Measurements from ENCODE around the gene DNMT3A.

Gene DNMT3A

DNA sequence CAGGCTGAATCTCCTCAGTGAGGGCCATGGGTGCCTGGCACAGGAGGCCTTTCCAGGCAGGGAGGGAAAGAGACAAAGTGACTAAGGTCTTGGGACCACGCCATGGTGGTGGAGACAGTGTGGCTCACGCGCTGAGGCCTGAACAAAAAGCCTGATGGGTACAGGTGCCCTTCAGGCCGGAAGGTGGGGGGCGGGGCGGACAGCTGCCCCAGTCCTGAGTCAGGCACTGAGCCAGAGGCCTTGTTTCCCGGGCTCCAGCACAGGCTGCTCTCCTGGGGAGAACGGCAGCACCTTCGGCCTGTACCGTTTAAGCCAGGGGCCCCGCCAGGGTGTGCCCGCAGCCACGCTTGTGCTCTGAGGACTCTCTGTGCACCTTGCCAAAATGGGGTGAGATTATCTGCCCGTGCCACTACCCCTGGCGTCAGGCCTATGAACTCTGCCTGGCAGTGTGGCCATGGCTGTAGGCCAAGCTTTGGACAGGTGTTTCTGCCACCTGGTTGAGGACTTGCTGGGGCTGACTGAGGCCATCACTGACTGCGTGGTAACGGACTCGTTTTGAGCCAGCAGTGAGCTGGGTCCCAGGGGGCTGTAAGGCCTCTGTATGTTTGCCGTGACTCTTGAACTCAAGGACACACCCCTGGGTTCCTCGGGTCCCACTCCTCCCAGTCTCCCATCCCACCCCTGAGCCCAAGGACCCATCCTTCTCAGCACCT is 31.7 kb upstream of the DNMT3A start:
- no peak overlapping the region for H3K27ac ChIP-seq (ENCODE audit: low read depth, low read length)
- no peaks in the 10 kb centered on the region for H3K9me3 ChIP-seq (ENCODE audit: control insufficient read depth in 5 of 5, low read length in 5 of 5)
- H3K4me3 ChIP-seq (ENCODE audit: low read depth in 1 of 5, low read length in 5 of 5) = no peak overlapping the region
- peaks cover 0 to 21% (median 17%) of the 10 kb centered on the region in 5 donors for H3K4me1 ChIP-seq (ENCODE audit: control insufficient read depth in 5 of 5, insufficient read depth in 5 of 5, low read length in 5 of 5)
- no peaks in the 10 kb centered on the region for H3K36me3 ChIP-seq (ENCODE audit: control insufficient read depth in 5 of 5, insufficient read depth in 5 of 5, low read length in 5 of 5)
- H3K9ac ChIP-seq (ENCODE audit: low read length in 5 of 5) = no peak overlapping the region
- H3K27me3 ChIP-seq (ENCODE audit: control insufficient read depth in 5 of 5, insufficient read depth in 4 of 5, low read length in 5 of 5) = no peaks in the 10 kb centered on the region

DNA sequence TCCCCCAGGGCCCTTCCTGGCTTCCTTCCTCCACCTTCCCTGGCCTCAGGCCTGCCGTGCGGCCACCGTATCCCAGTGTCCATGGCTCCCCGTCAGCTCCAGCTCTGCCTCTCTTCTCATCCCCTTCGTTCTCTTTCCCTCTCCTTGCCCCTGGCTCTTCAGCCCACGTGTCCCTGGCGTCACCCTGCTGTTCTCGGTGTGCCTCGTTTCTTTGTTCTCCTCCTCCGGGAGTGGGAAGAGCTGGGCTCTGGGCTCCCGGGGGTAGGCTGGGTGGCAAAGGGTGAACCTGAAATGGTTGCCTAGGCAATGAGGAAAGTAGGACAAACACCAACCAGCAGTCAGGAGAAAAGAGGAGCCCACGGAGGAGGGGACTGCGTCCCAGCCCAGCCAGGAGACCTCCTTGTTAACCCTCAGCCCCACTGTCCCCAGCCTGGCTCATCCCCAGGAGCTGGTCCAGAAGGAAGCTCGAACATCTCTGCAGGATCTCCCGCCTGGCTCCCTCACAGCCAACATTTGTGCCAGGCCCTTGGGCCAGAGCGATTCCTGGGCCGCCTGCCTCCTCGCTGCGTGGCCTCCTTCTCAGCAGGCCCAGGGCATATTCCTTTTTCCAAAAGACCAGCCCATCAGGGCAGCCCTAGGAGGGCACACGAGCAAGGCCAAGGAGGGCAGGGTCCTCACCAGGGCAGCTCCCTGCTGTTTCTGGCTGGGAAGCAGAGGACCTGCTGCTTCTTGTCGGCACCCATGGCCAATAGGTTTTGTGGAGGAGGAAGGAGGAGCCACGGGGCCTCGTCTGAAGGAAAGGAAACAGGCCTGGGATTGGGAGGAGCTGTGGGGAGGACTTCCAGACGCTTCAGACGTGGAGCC is 30.9 kb upstream of the DNMT3A start:
- Histone ChIP-seq H3K36me3 (ENCODE audit: control insufficient read depth in 5 of 5, insufficient read depth in 5 of 5, low read length in 5 of 5) (no peaks in the 10 kb centered on the region), H3K27me3 (ENCODE audit: control insufficient read depth in 5 of 5, insufficient read depth in 4 of 5, low read length in 5 of 5) (peaks cover 0 to 3% (median 0%) of the 10 kb centered on the region in 5 donors), H3K9ac (ENCODE audit: low read length in 5 of 5) (no peak overlapping the region), H3K9me3 (ENCODE audit: control insufficient read depth in 5 of 5, low read length in 5 of 5) (no peaks in the 10 kb centered on the region), H3K4me3 (ENCODE audit: low read depth in 1 of 5, low read length in 5 of 5) (no peak overlapping the region), H3K4me1 (ENCODE audit: control insufficient read depth in 5 of 5, insufficient read depth in 5 of 5, low read length in 5 of 5) (peaks cover 0 to 15% (median 12%) of the 10 kb centered on the region in 5 donors), H3K27ac (ENCODE audit: low read depth, low read length) (no peak overlapping the region)

DNA sequence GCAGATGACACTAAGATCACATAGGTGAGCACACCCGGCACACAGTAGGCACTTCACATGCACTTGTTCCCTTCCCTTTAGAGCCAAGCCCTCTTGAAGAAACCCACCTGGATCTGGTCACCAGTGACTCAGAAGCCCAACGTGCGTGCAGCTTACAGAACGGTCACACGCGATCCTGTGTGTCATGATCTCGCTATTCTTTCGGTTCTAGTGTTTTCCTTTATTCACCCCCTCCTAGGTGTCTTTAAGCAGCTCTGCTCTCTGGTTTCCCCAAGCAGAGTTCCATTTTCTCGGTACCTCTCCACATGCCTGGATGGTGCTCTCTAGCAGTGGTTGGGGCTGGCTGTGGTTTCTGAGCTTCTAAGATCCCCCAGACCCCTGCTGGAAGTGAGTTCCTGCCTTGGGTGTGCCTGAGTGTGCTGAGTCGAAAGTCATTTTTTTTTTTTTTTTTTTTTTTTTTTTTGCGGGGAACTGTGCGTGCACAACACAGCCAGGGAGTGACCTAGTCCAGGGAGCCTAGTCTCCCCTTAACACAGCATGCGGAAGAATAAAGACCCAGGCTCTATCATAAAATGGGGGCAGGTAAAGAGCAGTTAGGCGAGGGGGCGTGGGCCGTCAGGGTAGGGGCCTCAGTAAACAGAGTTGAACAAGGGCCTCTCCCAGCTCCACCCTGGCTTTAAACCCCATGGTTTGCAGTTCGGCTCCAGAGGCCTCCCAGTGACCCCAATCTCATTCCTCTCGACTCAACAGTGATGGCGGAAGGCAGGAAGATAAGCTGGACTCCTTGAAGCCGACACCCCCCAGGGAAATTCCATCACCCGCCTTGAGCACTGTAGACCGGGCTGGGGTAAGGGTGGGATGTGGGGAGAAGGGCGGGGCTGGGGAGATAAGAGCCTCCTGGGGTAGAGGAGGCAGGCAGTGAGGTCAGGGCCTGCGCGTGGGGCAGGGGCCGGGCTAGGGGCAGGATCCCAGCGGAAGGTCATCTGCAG is 29.8 kb upstream of the DNMT3A start:
- H3K9me3 ChIP-seq (ENCODE audit: control insufficient read depth in 5 of 5, low read length in 5 of 5) = no peaks in the 10 kb centered on the region
- peaks cover 0 to 3% (median 0%) of the 10 kb centered on the region in 5 donors for H3K27me3 ChIP-seq (ENCODE audit: control insufficient read depth in 5 of 5, insufficient read depth in 4 of 5, low read length in 5 of 5)
- no peak overlapping the region for H3K4me3 ChIP-seq (ENCODE audit: low read depth in 1 of 5, low read length in 5 of 5)
- no peak overlapping the region for H3K9ac ChIP-seq (ENCODE audit: low read length in 5 of 5)
- H3K4me1 ChIP-seq (ENCODE audit: control insufficient read depth in 5 of 5, insufficient read depth in 5 of 5, low read length in 5 of 5) = peaks cover 0 to 4% (median 3%) of the 10 kb centered on the region in 5 donors
- H3K36me3 ChIP-seq (ENCODE audit: control insufficient read depth in 5 of 5, insufficient read depth in 5 of 5, low read length in 5 of 5) = no peaks in the 10 kb centered on the region
- H3K27ac ChIP-seq (ENCODE audit: low read depth, low read length) = no peak overlapping the region

DNA sequence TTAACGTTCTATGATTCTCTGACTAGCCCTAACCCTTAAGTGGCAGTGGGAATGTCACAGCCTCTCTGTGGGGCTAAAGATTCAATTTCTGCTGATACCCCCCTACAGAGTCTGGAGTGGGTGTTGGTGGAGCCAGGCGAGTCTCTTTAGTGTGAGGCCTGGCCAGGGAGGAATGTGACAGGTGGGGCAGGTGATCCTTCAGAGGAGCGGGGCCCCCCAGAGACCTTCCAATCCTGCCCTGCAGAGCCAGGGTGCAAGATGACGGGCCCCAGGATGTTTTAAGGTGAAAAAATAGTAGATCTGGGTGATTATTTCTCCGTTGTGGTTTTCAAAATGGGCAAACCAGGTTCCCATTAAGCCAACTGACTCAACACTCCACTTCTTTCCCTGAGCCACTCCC is 28.2 kb upstream of the DNMT3A start:
- no peak overlapping the region for H3K27ac ChIP-seq (ENCODE audit: low read depth, low read length)

GRCh38 chr2:25369439-25369838 is 27.7 kb upstream of the DNMT3A start:
- peaks cover 0 to 7% (median 0%) of the 10 kb centered on the region in 5 donors for H3K4me1 ChIP-seq (ENCODE audit: control insufficient read depth in 5 of 5, insufficient read depth in 5 of 5, low read length in 5 of 5)
- H3K36me3 ChIP-seq (ENCODE audit: control insufficient read depth in 5 of 5, insufficient read depth in 5 of 5, low read length in 5 of 5) = no peaks in the 10 kb centered on the region
- H3K9ac ChIP-seq (ENCODE audit: low read length in 5 of 5) = no peak overlapping the region
- peaks cover 0 to 3% (median 0%) of the 10 kb centered on the region in 5 donors for H3K27me3 ChIP-seq (ENCODE audit: control insufficient read depth in 5 of 5, insufficient read depth in 4 of 5, low read length in 5 of 5)
- no peak overlapping the region for H3K4me3 ChIP-seq (ENCODE audit: low read depth in 1 of 5, low read length in 5 of 5)
- no peak overlapping the region for H3K27ac ChIP-seq (ENCODE audit: low read depth, low read length)
- no peaks in the 10 kb centered on the region for H3K9me3 ChIP-seq (ENCODE audit: control insufficient read depth in 5 of 5, low read length in 5 of 5)

More for the DNA sequence above, 28.2 kb upstream of the DNMT3A start:
- Histone ChIP-seq H3K4me3 (ENCODE audit: low read depth in 1 of 5, low read length in 5 of 5) (no peak overlapping the region), H3K9ac (ENCODE audit: low read length in 5 of 5) (no peak overlapping the region), H3K27me3 (ENCODE audit: control insufficient read depth in 5 of 5, insufficient read depth in 4 of 5, low read length in 5 of 5) (peaks cover 0 to 3% (median 0%) of the 10 kb centered on the region in 5 donors), H3K4me1 (ENCODE audit: control insufficient read depth in 5 of 5, insufficient read depth in 5 of 5, low read length in 5 of 5) (peaks cover 0 to 7% (median 0%) of the 10 kb centered on the region in 5 donors), H3K36me3 (ENCODE audit: control insufficient read depth in 5 of 5, insufficient read depth in 5 of 5, low read length in 5 of 5) (no peaks in the 10 kb centered on the region), H3K9me3 (ENCODE audit: control insufficient read depth in 5 of 5, low read length in 5 of 5) (no peaks in the 10 kb centered on the region)

DNA sequence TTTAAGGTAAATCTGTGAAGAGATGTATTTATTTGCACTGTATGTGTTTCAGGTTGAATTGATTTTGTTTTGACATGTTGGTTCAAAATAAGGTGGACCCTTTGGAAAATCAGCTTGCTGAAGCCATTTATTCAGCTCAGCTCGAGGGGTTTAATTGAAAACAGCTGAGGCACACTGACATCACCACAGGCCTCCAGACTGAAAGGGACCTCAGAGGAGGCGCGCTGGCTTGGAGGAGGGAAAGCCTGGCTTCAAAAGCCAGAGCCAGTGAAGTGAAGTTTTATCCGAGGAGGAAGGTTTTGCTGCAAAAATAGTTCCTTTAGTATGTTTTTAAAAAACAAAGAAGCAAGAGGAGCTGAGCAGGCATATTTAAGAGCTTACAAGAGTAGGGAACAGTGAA is 26.9 kb upstream of the DNMT3A start:
- Histone ChIP-seq H3K4me1 (ENCODE audit: control insufficient read depth in 5 of 5, insufficient read depth in 5 of 5, low read length in 5 of 5) (peaks cover 0 to 7% (median 0%) of the 10 kb centered on the region in 5 donors), H3K27me3 (ENCODE audit: control insufficient read depth in 5 of 5, insufficient read depth in 4 of 5, low read length in 5 of 5) (peaks cover 0 to 3% (median 0%) of the 10 kb centered on the region in 5 donors), H3K9ac (ENCODE audit: low read length in 5 of 5) (no peak overlapping the region)

GRCh38 chr2:25367296-25367695 is 25.6 kb upstream of the DNMT3A start:
- no peak overlapping the region for H3K4me3 ChIP-seq (ENCODE audit: low read depth in 1 of 5, low read length in 5 of 5)
- peaks cover 0 to 13% (median 6%) of the 10 kb centered on the region in 5 donors for H3K4me1 ChIP-seq (ENCODE audit: control insufficient read depth in 5 of 5, insufficient read depth in 5 of 5, low read length in 5 of 5)
- no peaks in the 10 kb centered on the region for H3K36me3 ChIP-seq (ENCODE audit: control insufficient read depth in 5 of 5, insufficient read depth in 5 of 5, low read length in 5 of 5)
- no peak overlapping the region for H3K27ac ChIP-seq (ENCODE audit: low read depth, low read length)
- no peaks in the 10 kb centered on the region for H3K9me3 ChIP-seq (ENCODE audit: control insufficient read depth in 5 of 5, low read length in 5 of 5)
- no peak overlapping the region for H3K9ac ChIP-seq (ENCODE audit: low read length in 5 of 5)
- H3K27me3 ChIP-seq (ENCODE audit: control insufficient read depth in 5 of 5, insufficient read depth in 4 of 5, low read length in 5 of 5) = peaks cover 0 to 3% (median 0%) of the 10 kb centered on the region in 5 donors

More for the DNA sequence above, 26.9 kb upstream of the DNMT3A start:
- no peaks in the 10 kb centered on the region for H3K9me3 ChIP-seq (ENCODE audit: control insufficient read depth in 5 of 5, low read length in 5 of 5)
- H3K36me3 ChIP-seq (ENCODE audit: control insufficient read depth in 5 of 5, insufficient read depth in 5 of 5, low read length in 5 of 5) = no peaks in the 10 kb centered on the region
- no peak overlapping the region for H3K4me3 ChIP-seq (ENCODE audit: low read depth in 1 of 5, low read length in 5 of 5)
- H3K27ac ChIP-seq (ENCODE audit: low read depth, low read length) = no peak overlapping the region

DNA sequence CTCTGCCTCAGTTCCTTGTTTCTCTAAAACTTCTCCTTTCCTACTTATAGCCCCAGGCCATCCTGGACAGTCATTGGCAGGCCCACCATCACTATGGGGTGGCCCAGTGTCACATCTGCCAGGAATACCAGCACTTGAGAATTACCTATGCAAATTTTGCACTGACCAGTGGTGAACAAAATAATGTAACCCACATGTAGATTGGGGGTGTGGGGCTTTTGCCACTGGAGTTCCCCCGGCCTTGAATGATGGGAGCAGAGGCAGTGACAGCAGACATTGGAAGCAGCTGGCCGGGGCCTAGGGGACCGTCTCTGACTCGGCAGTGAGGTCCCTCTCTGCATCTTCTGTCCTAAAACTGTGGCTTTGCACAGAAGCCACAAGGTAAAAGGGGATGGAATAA is 24.9 kb upstream of the DNMT3A start:
- peaks cover 0 to 17% (median 10%) of the 10 kb centered on the region in 5 donors for H3K4me1 ChIP-seq (ENCODE audit: control insufficient read depth in 5 of 5, insufficient read depth in 5 of 5, low read length in 5 of 5)
- H3K9me3 ChIP-seq (ENCODE audit: control insufficient read depth in 5 of 5, low read length in 5 of 5) = no peaks in the 10 kb centered on the region
- H3K9ac ChIP-seq (ENCODE audit: low read length in 5 of 5) = no peak overlapping the region
- H3K36me3 ChIP-seq (ENCODE audit: control insufficient read depth in 5 of 5, insufficient read depth in 5 of 5, low read length in 5 of 5) = no peaks in the 10 kb centered on the region
- H3K27ac ChIP-seq (ENCODE audit: low read depth, low read length) = no peak overlapping the region
- H3K27me3 ChIP-seq (ENCODE audit: control insufficient read depth in 5 of 5, insufficient read depth in 4 of 5, low read length in 5 of 5) = peaks cover 0 to 3% (median 0%) of the 10 kb centered on the region in 5 donors
- no peak overlapping the region for H3K4me3 ChIP-seq (ENCODE audit: low read depth in 1 of 5, low read length in 5 of 5)

- no peak overlapping the region for H3K27ac ChIP-seq (ENCODE audit: low read depth, low read length)
- H3K4me3 ChIP-seq (ENCODE audit: low read depth in 1 of 5, low read length in 5 of 5) = no peak overlapping the region
- H3K27me3 ChIP-seq (ENCODE audit: control insufficient read depth in 5 of 5, insufficient read depth in 4 of 5, low read length in 5 of 5) = peaks cover 0 to 3% (median 0%) of the 10 kb centered on the region in 5 donors
- no peaks in the 10 kb centered on the region for H3K9me3 ChIP-seq (ENCODE audit: control insufficient read depth in 5 of 5, low read length in 5 of 5)
- peaks cover 0 to 20% (median 13%) of the 10 kb centered on the region in 5 donors for H3K4me1 ChIP-seq (ENCODE audit: control insufficient read depth in 5 of 5, insufficient read depth in 5 of 5, low read length in 5 of 5)
- no peak overlapping the region for H3K9ac ChIP-seq (ENCODE audit: low read length in 5 of 5)
- H3K36me3 ChIP-seq (ENCODE audit: control insufficient read depth in 5 of 5, insufficient read depth in 5 of 5, low read length in 5 of 5) = no peaks in the 10 kb centered on the region
These were observed 23.5 kb upstream of the DNMT3A start for GRCh38 chr2:25365241-25365640.

All from subcutaneous abdominal adipose tissue (tissue), 5 donors.